DND-41 (cell line): ENCODE data around the gene MPP1.

ENCODE experiments used
- ATAC-seq: fragments of 200-7000 bp; cut with Tn5 transposase; 3 replicates; pipeline ENCODE4 v1.9.1; 2021; ENCODE audit warnings: low read depth; ENCODE audit not compliant: insufficient read depth
- DNase-seq: peaks from one replicate; pipeline ENCODE4 v3.0.0-alpha.2; 2020
- H2AFZ ChIP-seq: 2 replicates; pipeline ENCODE4 v1.6.0; 2012; ENCODE audit warnings: low read depth, low read length
- H3K27ac ChIP-seq: 2 replicates; pipeline ENCODE4 v1.5.1; 2012; ENCODE audit warnings: low read length, inconsistent platforms
- H3K27me3 ChIP-seq: fragments of 200-600 bp; sonication (generic); 2 replicates; pipeline ENCODE4 v1.6.0; 2012; ENCODE audit warnings: low read length, mild to moderate bottlenecking, inconsistent platforms; ENCODE audit not compliant: insufficient read depth, poor library complexity
- H3K36me3 ChIP-seq: 2 replicates; pipeline ENCODE4 v1.5.1; 2012; ENCODE audit warnings: low read length, inconsistent platforms; ENCODE audit not compliant: insufficient read depth
- H3K4me1 ChIP-seq: 2 replicates; pipeline ENCODE4 v1.5.1; 2012; ENCODE audit warnings: mild to moderate bottlenecking, low read length; ENCODE audit not compliant: insufficient read depth
- H3K4me2 ChIP-seq: 2 replicates; pipeline ENCODE4 v1.6.0; 2012; ENCODE audit warnings: mild to moderate bottlenecking, moderate library complexity, low read length, inconsistent platforms; ENCODE audit not compliant: insufficient read depth
- H3K4me3 ChIP-seq, 2 experiments: fragments of 200-600 bp in 1 of 2; shearing (Covaris generic) in 1 of 2; 2 replicates each; pipeline ENCODE4 v1.5.1; 2012 to 2016; ENCODE audit warnings: inconsistent platforms in 2 of 2, low read length in 2 of 2, mild to moderate bottlenecking in 2 of 2, low read depth in 1 of 2, moderate library complexity in 1 of 2
- H3K79me2 ChIP-seq: 2 replicates; pipeline ENCODE4 v1.6.0; 2012; ENCODE audit warnings: low read length, inconsistent platforms; ENCODE audit not compliant: insufficient read depth
- H3K9ac ChIP-seq: 2 replicates; pipeline ENCODE4 v1.6.0; 2012; ENCODE audit warnings: low read depth, mild to moderate bottlenecking, inconsistent platforms, low read length, moderate library complexity
- H3K9me3 ChIP-seq: 2 replicates; pipeline ENCODE4 v1.5.1; 2012; ENCODE audit warnings: low read length, moderate library complexity, mild to moderate bottlenecking, inconsistent platforms; ENCODE audit not compliant: insufficient read depth, severe bottlenecking
- H4K20me1 ChIP-seq: 2 replicates; pipeline ENCODE4 v1.6.0; 2012; ENCODE audit warnings: low read length; ENCODE audit not compliant: insufficient read depth
- CTCF ChIP-seq: IDR thresholded peaks from 2 replicates; pipeline ENCODE4 v1.5.1; 2012; ENCODE audit warnings: borderline replicate concordance, low read length, moderate library complexity, mild to moderate bottlenecking; ENCODE audit not compliant: poor library complexity, severe bottlenecking; ENCODE audit errors: extremely low read depth
- EZH2 ChIP-seq: IDR thresholded peaks from 3 replicates; pipeline ENCODE4 v1.6.1; 2012; ENCODE audit warnings: borderline replicate concordance, low read depth, mild to moderate bottlenecking, moderate library complexity, low read length, inconsistent platforms; ENCODE audit not compliant: severe bottlenecking

The MPP1 gene

GRCh38 chrX:154793084-154793795 is 12.0 kb downstream of the MPP1 start:
- Histone ChIP-seq H3K27ac (no peak overlapping the region), H4K20me1 (peaks cover 3% of the 10 kb centered on the region; the same call in 1 of the 2 replicates), H3K4me1 (no peaks in the 10 kb centered on the region), H3K9ac (no peak overlapping the region), H3K79me2 (peaks cover 37% of the 10 kb centered on the region), H3K9me3 (no peaks in the 10 kb centered on the region), H3K4me2 (no peak overlapping the region), H3K4me3 (no peak overlapping the region), H3K27me3 (no peaks in the 10 kb centered on the region), H3K36me3 (peaks cover 5% of the 10 kb centered on the region; the same call in 1 of the 2 replicates), H2AFZ (no peak overlapping the region)
- ATAC-seq (no peak), DNase-seq (no peak)
- TF ChIP-seq CTCF (no peak), EZH2 (no peak)

- Histone ChIP-seq H3K79me2 (peaks cover 29% of the 10 kb centered on the region), H3K27ac (no peak overlapping the region), H3K4me1 (no peaks in the 10 kb centered on the region), H3K9me3 (no peaks in the 10 kb centered on the region), H3K9ac (no peak overlapping the region), H3K4me3 (no peak overlapping the region), H3K27me3 (no peaks in the 10 kb centered on the region), H2AFZ (no peak overlapping the region), H3K4me2 (no peak overlapping the region), H4K20me1 (peaks cover 3% of the 10 kb centered on the region; the same call in 1 of the 2 replicates), H3K36me3 (peaks cover 5% of the 10 kb centered on the region; the same call in 1 of the 2 replicates)
- ATAC-seq (no peak), DNase-seq (no peak)
- no peak for TF ChIP-seq EZH2
- TF ChIP-seq CTCF = no peak
Observed at GRCh38 chrX:154791939-154792338, 13.3 kb downstream of the MPP1 start.

- no peak overlapping the region for H3K4me3 ChIP-seq
- no peaks in the 10 kb centered on the region for H3K4me1 ChIP-seq
- H3K27ac ChIP-seq = no peak overlapping the region
- H2AFZ ChIP-seq = no peak overlapping the region
- peaks cover 24% of the 10 kb centered on the region for H3K79me2 ChIP-seq
- no peaks in the 10 kb centered on the region for H3K27me3 ChIP-seq
- ATAC-seq (no peak), DNase-seq (no peak)
- TF ChIP-seq CTCF = no peak
- TF ChIP-seq EZH2 = no peak
- peaks cover 5% of the 10 kb centered on the region; the same call in 1 of the 2 replicates for H3K36me3 ChIP-seq
- H4K20me1 ChIP-seq = peaks cover 3% of the 10 kb centered on the region; the same call in 1 of the 2 replicates
- H3K9ac ChIP-seq = no peak overlapping the region
- H3K4me2 ChIP-seq = no peak overlapping the region
- H3K9me3 ChIP-seq = no peaks in the 10 kb centered on the region
Observed at GRCh38 chrX:154791467-154791866, 13.8 kb downstream of the MPP1 start.
